H1 (cell line): Measurements from ENCODE around the gene TFDP1. TPM values are rescaled to one million over a fixed set of nuclear protein-coding genes. Genes with fewer than 3 reads are reported as not detected.

Experiments
- CTCF ChIA-PET: fragments of 300-600 bp; sonication (Branson Sonifier 250); formaldehyde crosslinking; loops from one replicate; lab custom pipeline; 2021; ENCODE audit not compliant: partially characterized antibody; lab: Charles Lee
- POLR2A ChIA-PET: fragments of 300-600 bp; sonication (Branson Sonifier 250); formaldehyde crosslinking; loops from one replicate; lab custom pipeline; 2021; ENCODE audit warnings: inconsistent platforms; ENCODE audit not compliant: partially characterized antibody; lab: Charles Lee
- DNase-seq, 2 experiments: peaks; one replicate each; pipeline versions ENCODE4 v3.0.0 to v3.0.0-alpha.2; 2010 to 2022; ENCODE audit warnings: low spot score in 2 of 2, low read depth in 1 of 2, mixed read lengths in 1 of 2
- FAIRE-seq: peaks from 2 replicates; lab custom pipeline; 2011; peaks lifted over from hg19 to GRCh38; lab: Jason Lieb, UNC
- H2AFZ ChIP-seq: 2 replicates; pipeline ENCODE4 v1.8.1; 2012; ENCODE audit warnings: low read length, inconsistent platforms
- H2AK5ac ChIP-seq: 2 replicates; pipeline ENCODE4 v1.6.1; 2013; ENCODE audit warnings: low read depth, low read length
- H2BK120ac ChIP-seq: replicated peaks from 2 replicates; pipeline ENCODE3; 2013; ENCODE audit warnings: low read depth, low read length, inconsistent platforms
- H2BK12ac ChIP-seq: 2 replicates; pipeline ENCODE4 v1.6.1; 2013; ENCODE audit warnings: low read depth, low read length
- H2BK15ac ChIP-seq: 2 replicates; pipeline ENCODE4 v1.6.1; 2013; ENCODE audit warnings: low read length
- H2BK20ac ChIP-seq: 2 replicates; pipeline ENCODE4 v1.6.1; 2013; ENCODE audit warnings: low read length
- H2BK5ac ChIP-seq: 2 replicates; pipeline ENCODE4 v1.6.1; 2013; ENCODE audit warnings: low read depth, low read length
- H3K14ac ChIP-seq: 2 replicates; pipeline ENCODE4 v1.6.1; 2013; ENCODE audit warnings: inconsistent platforms; ENCODE audit not compliant: insufficient read length
- H3K18ac ChIP-seq: 2 replicates; pipeline ENCODE4 v1.6.1; 2013; ENCODE audit warnings: low read length; ENCODE audit errors: extremely low read depth
- H3K23ac ChIP-seq: 2 replicates; pipeline ENCODE4 v1.6.1; 2013; ENCODE audit warnings: inconsistent platforms; ENCODE audit not compliant: insufficient read length
- H3K23me2 ChIP-seq: 2 replicates; pipeline ENCODE4 v1.6.1; 2013; ENCODE audit warnings: low read depth, low read length
- H3K27ac ChIP-seq: 2 replicates; pipeline ENCODE4 v1.6.1; 2011; ENCODE audit warnings: low read depth, low read length, inconsistent platforms
- H3K27me3 ChIP-seq, 4 experiments: replicated peaks in 1 of 4; 1 replicate in 1 of 4; 2 replicates in 3 of 4; pipeline versions ENCODE4 v1.6.1 to v1.8.1; 2011 to 2013; ENCODE audit warnings: low read length in 3 of 4, mild to moderate bottlenecking in 3 of 4, inconsistent platforms in 2 of 4, mixed read lengths in 2 of 4, moderate library complexity in 1 of 4; ENCODE audit not compliant: control insufficient read depth in 3 of 4, insufficient read depth in 3 of 4; ENCODE audit errors: extremely low read depth in 1 of 4
- H3K36me3 ChIP-seq, 4 experiments: 2 replicates each; pipeline versions ENCODE4 v1.6.1 to v1.8.1; 2011 to 2013; ENCODE audit warnings: mild to moderate bottlenecking in 4 of 4, low read length in 3 of 4, moderate library complexity in 2 of 4, control low read depth in 1 of 4, inconsistent platforms in 1 of 4; ENCODE audit not compliant: insufficient read depth in 4 of 4, control insufficient read depth in 2 of 4
- H3K4ac ChIP-seq: replicated peaks from 2 replicates; pipeline ENCODE3; 2013; ENCODE audit warnings: low read length, low read depth, mixed read lengths, inconsistent platforms; ENCODE audit not compliant: insufficient read length
- H3K4me1 ChIP-seq, 4 experiments: replicated peaks in 1 of 4; 1 replicate in 1 of 4; 2 replicates in 3 of 4; pipeline versions ENCODE4 v1.6.1 to v1.8.1; 2011 to 2013; ENCODE audit warnings: low read length in 3 of 4, inconsistent platforms in 2 of 4, mixed read lengths in 1 of 4; ENCODE audit not compliant: insufficient read depth in 4 of 4, control insufficient read depth in 3 of 4
- H3K4me2 ChIP-seq, 2 experiments: 2 replicates each; pipeline versions ENCODE4 v1.6.1 to v1.8.1; 2011 to 2013; ENCODE audit warnings: low read depth in 2 of 2, low read length in 2 of 2, control low read depth in 1 of 2, inconsistent platforms in 1 of 2, mild to moderate bottlenecking in 1 of 2; ENCODE audit not compliant: insufficient read depth in 1 of 2
- H3K4me3 ChIP-seq, 4 experiments: fragments of 200-600, 300-600 bp in 1 of 4; sonication (generic), shearing (Covaris generic), sonication (Bioruptor Twin) in 1 of 4; 2 replicates each; pipeline versions ENCODE4 v1.5.1 to v1.8.1; 2011 to 2016; ENCODE audit warnings: low read length in 4 of 4, low read depth in 3 of 4, control low read depth in 2 of 4, inconsistent platforms in 2 of 4, mild to moderate bottlenecking in 2 of 4, mixed read lengths in 1 of 4, moderate library complexity in 1 of 4; ENCODE audit not compliant: insufficient read depth in 2 of 4; ENCODE audit errors: extremely low read depth in 1 of 4
- H3K56ac ChIP-seq: replicated peaks from 2 replicates; pipeline ENCODE3; 2013; ENCODE audit warnings: low read depth, mild to moderate bottlenecking, mixed read lengths, low read length, inconsistent platforms; ENCODE audit not compliant: insufficient read length
- H3K79me1 ChIP-seq: 2 replicates; pipeline ENCODE4 v1.6.1; 2013; ENCODE audit warnings: low read depth, low read length, control low read depth
- H3K79me2 ChIP-seq, 2 experiments: 2 replicates each; pipeline versions ENCODE4 v1.6.1 to v1.8.1; 2012 to 2013; ENCODE audit warnings: low read length in 2 of 2, mild to moderate bottlenecking in 2 of 2, inconsistent platforms in 1 of 2; ENCODE audit not compliant: insufficient read depth in 2 of 2, control insufficient read depth in 1 of 2
- H3K9ac ChIP-seq, 4 experiments: replicated peaks in 1 of 4; 1 replicate in 1 of 4; 2 replicates in 3 of 4; pipeline versions ENCODE4 v1.6.1 to v1.8.1; 2011 to 2013; ENCODE audit warnings: low read depth in 3 of 4, low read length in 3 of 4, control low read depth in 2 of 4, mild to moderate bottlenecking in 2 of 4, moderate library complexity in 2 of 4, inconsistent platforms in 1 of 4; ENCODE audit errors: extremely low read depth in 1 of 4
- H3K9me3 ChIP-seq, 2 experiments: 2 replicates each; pipeline versions ENCODE4 v1.6.1 to v1.8.1; 2012 to 2013; ENCODE audit warnings: mild to moderate bottlenecking in 2 of 2, moderate library complexity in 2 of 2, control low read depth in 1 of 2, inconsistent platforms in 1 of 2, low read depth in 1 of 2, low read length in 1 of 2, mixed read lengths in 1 of 2; ENCODE audit not compliant: insufficient read depth in 2 of 2
- H4K20me1 ChIP-seq, 2 experiments: replicated peaks in 1 of 2; 2 replicates each; pipeline versions ENCODE3 to v1.8.1; 2011 to 2013; ENCODE audit warnings: inconsistent platforms in 2 of 2, low read length in 2 of 2, mild to moderate bottlenecking in 1 of 2; ENCODE audit not compliant: insufficient read depth in 2 of 2, control insufficient read depth in 1 of 2
- H4K5ac ChIP-seq: 2 replicates; pipeline ENCODE4 v1.6.1; 2013; ENCODE audit warnings: low read length, low read depth, mixed read lengths, inconsistent platforms; ENCODE audit not compliant: insufficient read length
- H4K8ac ChIP-seq: 2 replicates; pipeline ENCODE4 v1.8.0; 2013; ENCODE audit warnings: mild to moderate bottlenecking, moderate library complexity, low read length, inconsistent platforms; ENCODE audit not compliant: insufficient read depth; ENCODE audit errors: extremely low read depth
- H4K91ac ChIP-seq: replicated peaks from 2 replicates; pipeline ENCODE3; 2013; ENCODE audit warnings: low read length, mixed read lengths, inconsistent platforms; ENCODE audit not compliant: insufficient read length
- ASH2L ChIP-seq: fragments of 200-600, 300-600 bp; sonication (generic); IDR thresholded peaks from one replicate; pipeline ENCODE4 v1.7.1; 2017; ENCODE audit warnings: low read length
- BACH1 ChIP-seq: IDR thresholded peaks from 2 replicates; pipeline ENCODE4 v1.6.1; 2012; ENCODE audit warnings: low read length, improper control_type of control experiment
- CBX5 ChIP-seq: fragments of 300-800, 300-1000 bp; sonication (generic); IDR thresholded peaks from 2 replicates; pipeline ENCODE4 v1.7.1; 2016; ENCODE audit warnings: antibody characterized with exemption, low read length, low read depth
- CREB1 ChIP-seq: IDR thresholded peaks from 2 replicates; pipeline ENCODE4 v1.6.1; 2012; ENCODE audit warnings: inconsistent platforms
- GABPA ChIP-seq: IDR thresholded peaks from 2 replicates; pipeline ENCODE4 v1.6.1; 2011; ENCODE audit warnings: mild to moderate bottlenecking, low read length, moderate library complexity, borderline replicate concordance; ENCODE audit not compliant: insufficient read depth
- HDAC6 ChIP-seq: IDR thresholded peaks from one replicate; pipeline ENCODE4 v1.7.1; 2012; ENCODE audit warnings: low read depth, mild to moderate bottlenecking, inconsistent platforms, low read length, moderate library complexity
- PHF8 ChIP-seq: fragments of 200-600 bp; sonication (generic); conservative IDR thresholded peaks from 2 replicates; pipeline ENCODE4 v1.7.1; 2012; ENCODE audit warnings: low read depth, mild to moderate bottlenecking, inconsistent platforms, low read length, moderate library complexity
- POLR2AphosphoS5 ChIP-seq: IDR thresholded peaks from 2 replicates; pipeline ENCODE4 v1.6.1; 2011; ENCODE audit warnings: low read depth, low read length
- POU5F1 ChIP-seq: IDR thresholded peaks from 2 replicates; pipeline ENCODE4 v1.6.1; 2011; ENCODE audit warnings: low read depth, mild to moderate bottlenecking, low read length, moderate library complexity
- RBBP5 ChIP-seq: IDR thresholded peaks from 2 replicates; pipeline ENCODE4 v1.7.1; 2012; ENCODE audit warnings: low read depth, mild to moderate bottlenecking, inconsistent platforms, low read length, moderate library complexity, borderline replicate concordance
- TAF7 ChIP-seq: optimal IDR thresholded peaks from 2 replicates; pipeline ENCODE3; 2011; ENCODE audit warnings: low read depth, mild to moderate bottlenecking, inconsistent platforms, low read length, moderate library complexity, borderline replicate concordance
- WGBS, 2 experiments: shearing (Covaris generic) in 1 of 2; methylation state at CpG; one replicate each; pipeline versions ENCODE4 v1.1.6 to v1.1.7; 2013 to 2015; ENCODE audit warnings: low lambda C conversion rate in 2 of 2, mixed read lengths in 2 of 2, inconsistent platforms in 1 of 2, low coverage in 1 of 2, missing lambda C conversion rate in 1 of 2; ENCODE audit not compliant: insufficient replicate concordance in 2 of 2, insufficient coverage in 1 of 2, insufficient read length in 1 of 2; ENCODE audit errors: extremely low coverage in 1 of 2, missing lambda C conversion rate in 1 of 2; 5-methylcytosine and 5-hydroxymethylcytosine counted together
- polyA plus RNA-seq, 7 experiments: library from polyadenylated mRNA; depleted of rRNA in 3 of 7; stranded (reverse) in 5 of 7; unstranded in 2 of 7; fragments of >200 nt in 5 of 7; fragments of 200-250 nt in 2 of 7; gene quantifications; 1 replicate in 5 of 7; 2 replicates in 1 of 7; 4 replicates in 1 of 7; pipeline versions ENCODE4 v1.2.1 to v1.2.3, GENCODE V29; 2011 to 2013; ENCODE audit warnings: missing spikeins in 2 of 7, mixed read lengths in 2 of 7
- total RNA-seq: library from RNA; stranded (reverse); fragmentation: NEBNext Ultra II Directional; extraction: Animal tissue kit (Norgen Biotek cat#: 25700); gene quantifications from 2 replicates; pipeline ENCODE4 v1.2.1, GENCODE V29; 2021
- TF ChIP-seq, protein P1 (sequence below): IDR thresholded peaks from 2 replicates; pipeline ENCODE4 v1.6.1; 2011; ENCODE audit warnings: low read length, improper control_type of control experiment

Gene TFDP1
- total and polyA plus RNA-seq, 2 of the 8 experiments (the other 6 are each of a cell fraction or from before 2014, with no cell fraction given): 43.6 to 81.9 TPM

DNA sequence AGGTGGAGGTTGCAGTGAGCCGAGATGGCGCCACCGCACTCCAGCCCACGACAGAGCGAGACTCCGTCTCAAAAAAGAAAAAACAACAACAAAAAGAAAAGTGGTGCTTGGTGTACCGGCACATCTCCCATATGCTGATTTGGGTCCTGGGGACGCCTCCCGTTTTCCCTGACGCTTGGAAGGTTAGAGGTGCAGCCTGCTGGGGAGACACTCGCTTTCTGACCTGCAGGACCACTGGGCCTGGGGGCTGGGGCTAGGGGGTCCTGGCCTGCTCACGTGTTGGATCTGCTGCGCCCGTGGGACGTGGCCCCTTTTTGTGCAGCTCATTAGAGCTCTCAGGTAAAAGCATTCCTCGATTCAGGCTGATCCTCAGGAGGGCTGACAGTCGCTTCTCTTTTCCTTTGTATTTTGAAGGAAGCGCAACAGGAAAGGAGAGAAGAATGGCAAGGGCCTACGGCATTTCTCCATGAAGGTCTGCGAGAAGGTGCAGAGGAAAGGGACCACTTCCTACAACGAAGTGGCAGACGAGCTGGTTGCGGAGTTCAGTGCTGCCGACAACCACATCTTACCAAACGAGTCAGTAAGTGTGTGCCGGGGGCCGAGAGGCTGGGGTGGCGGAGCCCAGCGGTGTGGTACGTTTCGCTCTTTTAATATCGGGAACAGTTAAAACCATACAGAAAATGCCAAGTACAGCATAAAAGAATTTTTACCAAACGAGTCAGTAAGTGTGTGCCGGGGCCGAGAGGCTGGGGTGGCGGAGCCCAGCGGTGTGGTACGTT lies 48.3 kb downstream of the TFDP1 start:
- Histone ChIP-seq H2BK12ac (no peak overlapping the region), H3K4ac (no peak overlapping the region), H3K9me3 (no peaks in the 10 kb centered on the region; a peak in 1 of 4 replicates), H4K91ac (no peak overlapping the region), H3K14ac (no peak overlapping the region), H2BK120ac (no peak overlapping the region), H2BK20ac (no peak overlapping the region), H3K23ac (no peak overlapping the region), H3K79me2 (peaks cover 0 to 10% of the 10 kb centered on the region in 2 experiments; a peak in 2 of 4 replicates), H3K4me2 (no peak overlapping the region), H4K5ac (no peak overlapping the region), H2BK15ac (no peak overlapping the region), H3K27ac (no peak overlapping the region), H3K4me3 (no peak overlapping the region), H3K23me2 (no peaks in the 10 kb centered on the region), H3K79me1 (peaks cover 9% of the 10 kb centered on the region), H3K36me3 (peaks cover 6 to 47% (median 39%) of the 10 kb centered on the region in 4 experiments; a peak in 7 of 8 replicates), H4K8ac (no peak overlapping the region), H3K27me3 (no peaks in the 10 kb centered on the region), H2AFZ (no peak overlapping the region), H3K18ac (no peak overlapping the region), H4K20me1 (peaks cover 8 to 22% of the 10 kb centered on the region in 2 experiments), H3K4me1 (no peaks in the 10 kb centered on the region), H3K9ac (no peak overlapping the region), H2AK5ac (no peak overlapping the region), H3K56ac (no peak overlapping the region), H2BK5ac (no peak overlapping the region)
- CTCF ChIA-PET: no interaction called here
- DNase-seq (no peak), FAIRE-seq (no peak)
- POLR2A ChIA-PET: no interaction called here
- 93% methylated on average over 35 of the region's 38 CpGs; no CpG with 5 or more reads in 1 of the 2 experiments for WGBS, 2 experiments
- TF ChIP-seq TAF7 (no peak), POLR2AphosphoS5 (no peak), HDAC6 (no peak), BACH1 (no peak), ASH2L (no peak), POU5F1 (no peak), RBBP5 (no peak), CREB1 (no peak), PHF8 (no peak), CBX5 (no peak), GABPA (no peak)
- TF ChIP-seq, protein P1, sequence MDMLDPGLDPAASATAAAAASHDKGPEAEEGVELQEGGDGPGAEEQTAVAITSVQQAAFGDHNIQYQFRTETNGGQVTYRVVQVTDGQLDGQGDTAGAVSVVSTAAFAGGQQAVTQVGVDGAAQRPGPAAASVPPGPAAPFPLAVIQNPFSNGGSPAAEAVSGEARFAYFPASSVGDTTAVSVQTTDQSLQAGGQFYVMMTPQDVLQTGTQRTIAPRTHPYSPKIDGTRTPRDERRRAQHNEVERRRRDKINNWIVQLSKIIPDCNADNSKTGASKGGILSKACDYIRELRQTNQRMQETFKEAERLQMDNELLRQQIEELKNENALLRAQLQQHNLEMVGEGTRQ: no peak
